Bronchial epithelial cell (primary cell): ENCODE data around the gene LRTM2. TPM values are rescaled to one million over a fixed set of nuclear protein-coding genes. Genes with fewer than 3 reads are reported as not detected.

Source experiments
- DNase-seq: peaks from one replicate; pipeline ENCODE4 v3.0.0-alpha.2; 2010; ENCODE audit warnings: low read depth
- FAIRE-seq: peaks from 2 replicates; lab custom pipeline; 2011; peaks lifted over from hg19 to GRCh38; lab: Jason Lieb, UNC
- H3K27me3 ChIP-seq: 2 replicates; pipeline ENCODE4 v1.5.1; 2011; ENCODE audit warnings: low read length; ENCODE audit not compliant: control insufficient read depth, insufficient read depth
- H3K36me3 ChIP-seq: 2 replicates; pipeline ENCODE4 v1.5.1; 2011; ENCODE audit warnings: low read length; ENCODE audit not compliant: control insufficient read depth, insufficient read depth
- H3K4me3 ChIP-seq: 2 replicates; pipeline ENCODE4 v1.5.1; 2011; ENCODE audit warnings: mild to moderate bottlenecking, low read depth, low read length, control low read depth
- total RNA-seq: library from RNA; depleted of rRNA; stranded (reverse); fragments of >200 nt; gene quantifications from 2 replicates; pipeline ENCODE4 v1.2.1, GENCODE V29; 2014
- TF ChIP-seq, protein P1 (sequence below): IDR thresholded peaks from 2 replicates; pipeline ENCODE4 v1.5.1; 2011; ENCODE audit warnings: mild to moderate bottlenecking, moderate library complexity, low read length, control low read depth, inconsistent platforms; ENCODE audit not compliant: insufficient read depth, severe bottlenecking

LRTM2 gene
- total RNA-seq, 1 donor from 2014 or later: not detected

- no peak for FAIRE-seq
- DNase-seq: no peak
- TF ChIP-seq, protein P1, sequence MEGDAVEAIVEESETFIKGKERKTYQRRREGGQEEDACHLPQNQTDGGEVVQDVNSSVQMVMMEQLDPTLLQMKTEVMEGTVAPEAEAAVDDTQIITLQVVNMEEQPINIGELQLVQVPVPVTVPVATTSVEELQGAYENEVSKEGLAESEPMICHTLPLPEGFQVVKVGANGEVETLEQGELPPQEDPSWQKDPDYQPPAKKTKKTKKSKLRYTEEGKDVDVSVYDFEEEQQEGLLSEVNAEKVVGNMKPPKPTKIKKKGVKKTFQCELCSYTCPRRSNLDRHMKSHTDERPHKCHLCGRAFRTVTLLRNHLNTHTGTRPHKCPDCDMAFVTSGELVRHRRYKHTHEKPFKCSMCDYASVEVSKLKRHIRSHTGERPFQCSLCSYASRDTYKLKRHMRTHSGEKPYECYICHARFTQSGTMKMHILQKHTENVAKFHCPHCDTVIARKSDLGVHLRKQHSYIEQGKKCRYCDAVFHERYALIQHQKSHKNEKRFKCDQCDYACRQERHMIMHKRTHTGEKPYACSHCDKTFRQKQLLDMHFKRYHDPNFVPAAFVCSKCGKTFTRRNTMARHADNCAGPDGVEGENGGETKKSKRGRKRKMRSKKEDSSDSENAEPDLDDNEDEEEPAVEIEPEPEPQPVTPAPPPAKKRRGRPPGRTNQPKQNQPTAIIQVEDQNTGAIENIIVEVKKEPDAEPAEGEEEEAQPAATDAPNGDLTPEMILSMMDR: no peak
Measured at GRCh38 chr12:1876086-1876485, 55.7 kb downstream of the LRTM2 start.

GRCh38 chr12:1877169-1877878 is 57.0 kb downstream of the LRTM2 start:
- H3K27me3 ChIP-seq: no peaks in the 10 kb centered on the region
- no peaks in the 10 kb centered on the region for H3K36me3 ChIP-seq
- FAIRE-seq: no peak
- H3K4me3 ChIP-seq: no peak overlapping the region
- no peak for DNase-seq
- TF ChIP-seq, protein P1: no peak

More at GRCh38 chr12:1876086-1876485, 55.7 kb downstream of the LRTM2 start:
- Histone ChIP-seq H3K27me3 (no peaks in the 10 kb centered on the region), H3K36me3 (no peaks in the 10 kb centered on the region), H3K4me3 (no peak overlapping the region)

GRCh38 chr12:1878214-1878613 is 57.8 kb downstream of the LRTM2 start:
- DNase-seq (no peak), FAIRE-seq (no peak)
- Histone ChIP-seq H3K36me3 (no peaks in the 10 kb centered on the region), H3K27me3 (no peaks in the 10 kb centered on the region), H3K4me3 (no peak overlapping the region)
- TF ChIP-seq, protein P1: no peak

DNA sequence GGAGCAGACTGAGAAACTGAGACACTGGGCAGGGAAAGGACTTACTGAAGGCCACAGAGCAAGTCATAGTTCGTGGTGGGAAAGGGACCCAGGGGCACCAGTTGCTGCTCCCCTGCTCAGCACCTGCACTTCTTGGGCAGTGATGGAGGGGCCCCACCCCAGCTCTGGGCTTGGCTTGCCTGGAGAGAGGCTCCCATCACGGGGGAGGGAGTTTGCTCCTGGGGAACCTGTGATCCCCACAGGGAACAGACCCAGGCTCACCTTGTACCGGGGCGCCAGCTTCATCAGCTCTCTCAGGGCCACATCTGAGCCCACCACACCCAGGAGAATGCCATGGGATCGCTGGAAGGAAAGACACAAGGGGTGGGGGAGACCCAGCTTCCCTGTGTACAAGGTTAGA is 58.3 kb downstream of the LRTM2 start:
- no peaks in the 10 kb centered on the region for H3K36me3 ChIP-seq
- TF ChIP-seq, protein P1: no peak
- DNase-seq (no peak), FAIRE-seq (no peak)
- H3K4me3 ChIP-seq: no peak overlapping the region
- H3K27me3 ChIP-seq: no peaks in the 10 kb centered on the region

DNA sequence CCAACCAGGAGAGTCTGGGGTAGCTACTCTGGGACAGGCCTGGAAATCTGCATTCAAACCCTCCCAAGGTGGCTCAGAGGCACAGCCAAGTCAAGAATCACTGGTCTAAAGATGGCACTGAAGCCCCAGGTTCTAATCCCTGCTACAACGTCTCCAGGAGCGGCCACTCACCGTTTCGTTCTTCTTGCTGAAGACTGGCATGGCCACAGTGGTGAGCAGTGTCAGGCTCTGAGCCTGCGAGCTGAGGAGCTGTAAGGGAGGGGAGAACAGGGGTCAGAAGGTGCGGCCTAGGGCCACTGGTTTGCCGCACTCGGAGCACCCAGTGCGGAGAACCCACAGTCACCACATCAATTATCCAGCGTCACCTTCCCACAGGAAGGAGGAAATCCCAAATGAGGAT is 59.3 kb downstream of the LRTM2 start:
- Histone ChIP-seq H3K27me3 (no peaks in the 10 kb centered on the region), H3K36me3 (no peaks in the 10 kb centered on the region), H3K4me3 (no peak overlapping the region)
- TF ChIP-seq, protein P1: no peak
- no peak for FAIRE-seq
- DNase-seq: no peak
